ENCODE data around the gene KCNH1.

Gene KCNH1

GRCh38 chr1:210769473-210769872 is 364.5 kb downstream of the KCNH1 start:
- no peak for DNase-seq

- no peak for DNase-seq
Measured at GRCh38 chr1:210764536-210764935, 369.4 kb downstream of the KCNH1 start.

- DNase-seq, result no peak
Measured at GRCh38 chr1:210758761-210759160, 375.2 kb downstream of the KCNH1 start.

- no peak for DNase-seq
Measured at GRCh38 chr1:210758261-210758660, 375.7 kb downstream of the KCNH1 start.

- no peak for DNase-seq
Measured at GRCh38 chr1:210757677-210758076, 376.3 kb downstream of the KCNH1 start.

- DNase-seq, result no peak
Measured at GRCh38 chr1:210755991-210756659, 377.8 kb downstream of the KCNH1 start.

- peak in 12 of 56 donors; percentile 8 to 54 (median 14) for DNase-seq
Measured at GRCh38 chr1:210754878-210755665, 378.9 kb downstream of the KCNH1 start.

- DNase-seq, result no peak
Measured at GRCh38 chr1:210751911-210752310, 382.0 kb downstream of the KCNH1 start.

GRCh38 chr1:210750468-210750867 is 383.5 kb downstream of the KCNH1 start:
- no peak for DNase-seq

- no peak for DNase-seq
Measured at GRCh38 chr1:210748796-210749195, 385.2 kb downstream of the KCNH1 start.

- DNase-seq, result peak in 3 of 56 donors; percentile 10 to 13 (median 12)
Measured at GRCh38 chr1:210747890-210748289, 386.1 kb downstream of the KCNH1 start.

GRCh38 chr1:210747112-210747511 is 386.8 kb downstream of the KCNH1 start:
- DNase-seq, result no peak

GRCh38 chr1:210746024-210746731 is 387.8 kb downstream of the KCNH1 start:
- DNase-seq, result no peak

GRCh38 chr1:210743038-210743437 is 390.9 kb downstream of the KCNH1 start:
- DNase-seq, result no peak

- DNase-seq, result no peak
Measured at GRCh38 chr1:210741564-210741963, 392.4 kb downstream of the KCNH1 start.

GRCh38 chr1:210739627-210740026 is 394.3 kb downstream of the KCNH1 start:
- DNase-seq, result no peak

GRCh38 chr1:210738256-210738655 is 395.7 kb downstream of the KCNH1 start:
- no peak for DNase-seq

- peak in 11 of 56 donors; percentile 4 to 43 (median 19) for DNase-seq
Measured at GRCh38 chr1:210736713-210737112, 397.2 kb downstream of the KCNH1 start.

- DNase-seq, result no peak
Measured at GRCh38 chr1:210731597-210731996, 402.4 kb downstream of the KCNH1 start.

GRCh38 chr1:210731193-210731592 is 402.8 kb downstream of the KCNH1 start:
- DNase-seq, result no peak

GRCh38 chr1:210730023-210730422 is 403.9 kb downstream of the KCNH1 start:
- no peak for DNase-seq

- no peak for DNase-seq
Measured at GRCh38 chr1:210728437-210729149, 405.4 kb downstream of the KCNH1 start.

Data from nucleus accumbens (tissue), 56 donors.